Ishikawa (cell line): Measurements from ENCODE around the gene ASB16.

Experiments used
- CEBPB ChIP-seq: IDR thresholded peaks from 2 replicates; pipeline ENCODE4 v1.6.1; 2012
- CREB1 ChIP-seq: IDR thresholded peaks from 2 replicates; pipeline ENCODE4 v1.6.1; 2012; ENCODE audit warnings: low read depth
- EGR1 ChIP-seq: IDR thresholded peaks from 2 replicates; pipeline ENCODE4 v1.6.1; 2012
- EP300 ChIP-seq: IDR thresholded peaks from 2 replicates; pipeline ENCODE4 v1.6.1; 2012; ENCODE audit warnings: borderline replicate concordance
- FOXM1 ChIP-seq: IDR thresholded peaks from 2 replicates; pipeline ENCODE4 v1.6.1; 2012; ENCODE audit warnings: low read depth, borderline replicate concordance
- NFIC ChIP-seq: IDR thresholded peaks from 2 replicates; pipeline ENCODE4 v1.6.1; 2012
- RAD21 ChIP-seq: IDR thresholded peaks from 2 replicates; pipeline ENCODE4 v1.6.1; 2012; ENCODE audit warnings: low read depth
- TAF1 ChIP-seq: IDR thresholded peaks from 2 replicates; pipeline ENCODE4 v1.6.1; 2012; ENCODE audit warnings: low read depth, mild to moderate bottlenecking
- TCF12 ChIP-seq: IDR thresholded peaks from 2 replicates; pipeline ENCODE4 v1.6.1; 2012; ENCODE audit warnings: low read depth
- TEAD4 ChIP-seq: IDR thresholded peaks from 2 replicates; pipeline ENCODE4 v1.6.1; 2012
- YY1 ChIP-seq: IDR thresholded peaks from 2 replicates; pipeline ENCODE4 v1.6.1; 2012; ENCODE audit warnings: low read depth
- ZBTB7A ChIP-seq: IDR thresholded peaks from 2 replicates; pipeline ENCODE4 v1.6.1; 2012; ENCODE audit warnings: low read depth
- TF ChIP-seq, protein P1 (sequence below): IDR thresholded peaks from 2 replicates; pipeline ENCODE4 v1.6.1; 2012
- TF ChIP-seq, protein P2 (sequence below): IDR thresholded peaks from 2 replicates; pipeline ENCODE4 v1.6.1; 2012
- TF ChIP-seq, protein P3 (sequence below): IDR thresholded peaks from 2 replicates; pipeline ENCODE4 v1.6.1; 2012; ENCODE audit warnings: low read depth, mild to moderate bottlenecking

ASB16 gene

DNA sequence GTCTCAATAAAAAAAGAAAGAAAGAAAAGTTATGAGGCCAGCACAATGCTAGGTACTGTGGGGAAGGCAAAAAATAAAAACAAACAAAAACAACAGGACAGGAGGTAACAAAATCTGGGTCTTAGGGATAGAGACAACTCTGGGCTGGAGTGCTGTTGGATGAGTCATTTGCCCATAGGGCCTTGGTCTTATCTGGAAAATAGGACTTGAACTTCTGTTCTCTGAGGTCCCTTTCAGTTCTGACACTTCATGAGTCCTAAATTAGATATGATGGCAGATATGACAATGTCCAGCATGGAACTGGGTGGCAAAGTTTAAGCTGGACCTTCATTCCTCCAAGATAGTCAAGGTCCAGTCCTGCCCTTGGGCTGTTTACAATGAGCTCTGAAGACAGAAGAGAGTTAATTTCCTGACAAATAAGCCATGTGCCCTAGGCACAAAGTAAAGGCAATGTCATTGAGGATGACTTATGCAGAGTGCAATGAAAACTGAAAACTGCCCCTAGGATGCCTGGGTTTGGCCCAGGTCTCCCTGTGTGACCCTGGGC, 38.2 kb upstream of the ASB16 start:
- TF ChIP-seq EGR1 (no peak), CEBPB (no peak), NFIC (no peak), YY1 (no peak), ZBTB7A (no peak), CREB1 (no peak), TEAD4 (no peak), TAF1 (no peak), TCF12 (no peak), RAD21 (no peak), EP300 (no peak)
- TF ChIP-seq, protein P1, sequence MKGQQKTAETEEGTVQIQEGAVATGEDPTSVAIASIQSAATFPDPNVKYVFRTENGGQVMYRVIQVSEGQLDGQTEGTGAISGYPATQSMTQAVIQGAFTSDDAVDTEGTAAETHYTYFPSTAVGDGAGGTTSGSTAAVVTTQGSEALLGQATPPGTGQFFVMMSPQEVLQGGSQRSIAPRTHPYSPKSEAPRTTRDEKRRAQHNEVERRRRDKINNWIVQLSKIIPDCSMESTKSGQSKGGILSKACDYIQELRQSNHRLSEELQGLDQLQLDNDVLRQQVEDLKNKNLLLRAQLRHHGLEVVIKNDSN: no peak
- TF ChIP-seq, protein P2, sequence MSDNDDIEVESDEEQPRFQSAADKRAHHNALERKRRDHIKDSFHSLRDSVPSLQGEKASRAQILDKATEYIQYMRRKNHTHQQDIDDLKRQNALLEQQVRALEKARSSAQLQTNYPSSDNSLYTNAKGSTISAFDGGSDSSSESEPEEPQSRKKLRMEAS: no peak

DNA sequence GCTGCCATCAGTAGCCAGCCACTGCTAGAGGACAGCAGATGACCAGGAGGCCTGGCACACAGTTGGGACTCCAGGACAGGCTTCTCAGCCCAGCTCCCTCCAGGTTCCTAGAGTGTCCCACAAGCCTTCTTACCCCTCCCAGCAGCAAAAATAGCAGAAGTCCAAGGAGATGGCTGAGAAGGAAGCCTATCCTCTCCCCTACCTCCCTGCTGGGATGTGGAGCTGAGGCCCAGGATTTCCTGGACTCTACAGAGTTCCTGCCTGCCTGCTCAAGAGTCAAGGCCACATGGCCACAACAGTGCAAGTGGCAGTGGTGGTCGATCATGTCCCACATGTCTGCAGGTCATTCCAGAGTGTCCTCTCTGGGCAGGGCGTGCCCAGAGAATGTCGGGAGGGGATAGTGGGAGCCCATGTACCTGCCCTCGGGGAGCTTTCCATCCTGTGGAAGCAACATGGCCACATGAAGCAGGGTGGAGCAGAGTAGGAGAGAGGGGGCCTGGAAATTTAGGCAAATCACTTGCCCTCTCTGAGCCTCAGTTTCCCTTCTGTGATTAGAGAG, 36.5 kb upstream of the ASB16 start:
- TF ChIP-seq TEAD4 (no peak), CREB1 (no peak), EGR1 (no peak), YY1 (no peak), FOXM1 (no peak), ZBTB7A (no peak), EP300 (no peak), NFIC (no peak), CEBPB (no peak), RAD21 (no peak), TCF12 (no peak), TAF1 (no peak)
- TF ChIP-seq, protein P1: no peak
- TF ChIP-seq, protein P2: no peak
- TF ChIP-seq, protein P3, sequence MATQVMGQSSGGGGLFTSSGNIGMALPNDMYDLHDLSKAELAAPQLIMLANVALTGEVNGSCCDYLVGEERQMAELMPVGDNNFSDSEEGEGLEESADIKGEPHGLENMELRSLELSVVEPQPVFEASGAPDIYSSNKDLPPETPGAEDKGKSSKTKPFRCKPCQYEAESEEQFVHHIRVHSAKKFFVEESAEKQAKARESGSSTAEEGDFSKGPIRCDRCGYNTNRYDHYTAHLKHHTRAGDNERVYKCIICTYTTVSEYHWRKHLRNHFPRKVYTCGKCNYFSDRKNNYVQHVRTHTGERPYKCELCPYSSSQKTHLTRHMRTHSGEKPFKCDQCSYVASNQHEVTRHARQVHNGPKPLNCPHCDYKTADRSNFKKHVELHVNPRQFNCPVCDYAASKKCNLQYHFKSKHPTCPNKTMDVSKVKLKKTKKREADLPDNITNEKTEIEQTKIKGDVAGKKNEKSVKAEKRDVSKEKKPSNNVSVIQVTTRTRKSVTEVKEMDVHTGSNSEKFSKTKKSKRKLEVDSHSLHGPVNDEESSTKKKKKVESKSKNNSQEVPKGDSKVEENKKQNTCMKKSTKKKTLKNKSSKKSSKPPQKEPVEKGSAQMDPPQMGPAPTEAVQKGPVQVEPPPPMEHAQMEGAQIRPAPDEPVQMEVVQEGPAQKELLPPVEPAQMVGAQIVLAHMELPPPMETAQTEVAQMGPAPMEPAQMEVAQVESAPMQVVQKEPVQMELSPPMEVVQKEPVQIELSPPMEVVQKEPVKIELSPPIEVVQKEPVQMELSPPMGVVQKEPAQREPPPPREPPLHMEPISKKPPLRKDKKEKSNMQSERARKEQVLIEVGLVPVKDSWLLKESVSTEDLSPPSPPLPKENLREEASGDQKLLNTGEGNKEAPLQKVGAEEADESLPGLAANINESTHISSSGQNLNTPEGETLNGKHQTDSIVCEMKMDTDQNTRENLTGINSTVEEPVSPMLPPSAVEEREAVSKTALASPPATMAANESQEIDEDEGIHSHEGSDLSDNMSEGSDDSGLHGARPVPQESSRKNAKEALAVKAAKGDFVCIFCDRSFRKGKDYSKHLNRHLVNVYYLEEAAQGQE: no peak

DNA sequence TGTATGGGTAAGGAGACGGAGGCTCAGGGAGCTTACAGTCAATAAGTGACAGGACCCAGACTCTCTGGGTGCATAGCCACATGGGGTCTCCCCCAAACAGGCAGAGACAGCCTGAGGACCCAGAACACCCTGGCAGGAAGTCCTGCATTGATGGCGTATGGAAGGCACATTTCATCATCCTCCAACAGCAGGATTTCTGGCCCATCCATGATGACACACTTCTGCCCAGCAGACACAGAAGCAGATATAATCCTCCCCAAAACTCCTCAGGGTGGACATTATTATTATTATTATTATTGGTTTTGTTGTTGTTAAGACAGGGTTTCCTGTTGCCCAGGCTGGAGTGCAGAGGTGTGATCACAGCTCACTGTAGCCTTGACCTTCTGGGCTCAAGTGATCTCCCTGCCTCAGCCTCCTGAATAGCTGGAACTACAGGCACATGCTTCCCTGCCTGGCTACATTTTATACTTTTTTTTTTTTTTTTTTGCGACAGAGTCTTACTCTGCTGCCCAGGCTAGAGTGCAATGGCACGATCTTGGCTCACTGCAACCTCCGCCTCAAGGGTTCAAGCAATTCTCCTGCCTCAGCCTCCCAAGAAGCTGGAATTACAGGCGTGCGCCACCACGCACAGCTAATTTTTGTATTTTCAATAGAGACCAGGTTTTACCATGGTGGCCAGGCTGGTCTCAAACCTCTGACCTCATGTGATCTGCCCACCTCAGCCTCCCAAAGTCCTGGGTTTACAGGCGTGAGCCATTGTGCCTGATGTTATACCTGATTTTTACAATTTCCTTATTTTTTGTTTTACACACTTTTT, 35.5 kb upstream of the ASB16 start:
- TF ChIP-seq EP300: no peak
- TF ChIP-seq, protein P1: no peak
- TF ChIP-seq, protein P2: no peak
- TF ChIP-seq ZBTB7A: no peak

GRCh38 chr17:44137891-44138709, 32.4 kb upstream of the ASB16 start:
- TF ChIP-seq EGR1 (peak; percentile 82), FOXM1 (no peak), CEBPB (peak; percentile 45; the same call in 1 of the 2 replicates), NFIC (peak; percentile 35; the same call in 1 of the 2 replicates), TCF12 (peak; percentile 61), YY1 (no peak), ZBTB7A (peak; percentile 90), RAD21 (no peak), TAF1 (no peak), EP300 (peak; percentile 46; the same call in 1 of the 2 replicates), TEAD4 (peak; percentile 58), CREB1 (0 out of 2 replicates have a peak, but pooled peaks have one; percentile 37)
- TF ChIP-seq, protein P1: no peak
- TF ChIP-seq, protein P2: peak; percentile 76
- TF ChIP-seq, protein P3: no peak
